SK-N-SH treated with all-trans-retinoic acid at 6 μM for 48 hours (cell line): ENCODE results near the gene SLAMF1.

Source experiments
- ATAC-seq: fragments of 200-7000 bp; cut with Tn5 transposase; 3 replicates; pipeline ENCODE4 v1.9.1; 2020; ENCODE audit warnings: mild to moderate bottlenecking, moderate library complexity
- ARNTL ChIP-seq: fragments of 450-650 bp; formaldehyde crosslinking; IDR thresholded peaks from 2 replicates; pipeline ENCODE4 v1.5.0; 2020; ENCODE audit warnings: low read depth, mild to moderate bottlenecking, moderate library complexity, borderline replicate concordance
- BACH2 ChIP-seq: fragments of 250-450 bp; sonication (Bioruptor Pico); IDR thresholded peaks from 2 replicates; pipeline ENCODE4 v1.9.0; 2021; ENCODE audit warnings: mild to moderate bottlenecking, borderline replicate concordance
- CREB5 ChIP-seq: fragments of 250-450 bp; sonication (Bioruptor Pico); IDR thresholded peaks from 2 replicates; pipeline ENCODE4 v1.5.1; 2020; ENCODE audit warnings: low read depth, mild to moderate bottlenecking, moderate library complexity
- CSDC2 ChIP-seq: fragments of 250-450 bp; sonication (Bioruptor Pico); IDR thresholded peaks from 2 replicates; pipeline ENCODE4 v1.5.0; 2020; ENCODE audit warnings: mild to moderate bottlenecking, moderate library complexity
- ESRRG ChIP-seq: fragments of 250-450 bp; sonication (Bioruptor Pico); IDR thresholded peaks from 2 replicates; pipeline ENCODE4 v1.6.1; 2021; ENCODE audit warnings: mild to moderate bottlenecking
- GLIS3 ChIP-seq: fragments of 250-450 bp; sonication (Bioruptor Pico); IDR thresholded peaks from 2 replicates; pipeline ENCODE4 v1.5.0; 2020; ENCODE audit warnings: mild to moderate bottlenecking, moderate library complexity
- ISL1 ChIP-seq: fragments of 250-450 bp; sonication (Bioruptor Pico); IDR thresholded peaks from 2 replicates; pipeline ENCODE4 v2.1.2; 2022; ENCODE audit warnings: mild to moderate bottlenecking, moderate library complexity
- OSR1 ChIP-seq: fragments of 250-450 bp; sonication (Bioruptor Pico); IDR thresholded peaks from 2 replicates; pipeline ENCODE4 v1.8.0; 2022; ENCODE audit warnings: moderate library complexity, mild to moderate bottlenecking, inconsistent platforms
- PPARA ChIP-seq: fragments of 250-450 bp; sonication (Bioruptor Pico); IDR thresholded peaks from 2 replicates; pipeline ENCODE4 v1.5.0; 2020; ENCODE audit warnings: mild to moderate bottlenecking, borderline replicate concordance
- RARB ChIP-seq: fragments of 250-450 bp; sonication (Bioruptor Pico); IDR thresholded peaks from 2 replicates; pipeline ENCODE4 v1.8.0; 2021; ENCODE audit warnings: mild to moderate bottlenecking, moderate library complexity
- SNAI2 ChIP-seq: fragments of 250-450 bp; sonication (Bioruptor Pico); IDR thresholded peaks from 2 replicates; pipeline ENCODE4 v1.5.0; 2020; ENCODE audit warnings: mild to moderate bottlenecking, moderate library complexity
- TCF4 ChIP-seq: fragments of 250-450 bp; sonication (Bioruptor Pico); IDR thresholded peaks from 2 replicates; pipeline ENCODE4 v1.8.0; 2021; ENCODE audit warnings: mild to moderate bottlenecking, moderate library complexity, borderline replicate concordance
- TOX ChIP-seq: fragments of 250-450 bp; sonication (Bioruptor Pico); IDR thresholded peaks from 2 replicates; pipeline ENCODE4 v1.8.0; 2021; ENCODE audit warnings: mild to moderate bottlenecking, moderate library complexity, borderline replicate concordance
- ZC3H10 ChIP-seq: fragments of 250-450 bp; sonication (Bioruptor Pico); IDR thresholded peaks from 2 replicates; pipeline ENCODE4 v1.5.1; 2021; ENCODE audit warnings: mild to moderate bottlenecking, moderate library complexity
- ZFP3 ChIP-seq: fragments of 250-450 bp; sonication (Bioruptor Pico); IDR thresholded peaks from 2 replicates; pipeline ENCODE4 v1.5.0; 2020; ENCODE audit warnings: mild to moderate bottlenecking, moderate library complexity
- ZFP30 ChIP-seq: fragments of 450-650 bp; formaldehyde crosslinking; IDR thresholded peaks from 2 replicates; pipeline ENCODE4 v1.5.0; 2022; ENCODE audit warnings: mild to moderate bottlenecking, moderate library complexity
- ZNF565 ChIP-seq: fragments of 450-650 bp; formaldehyde crosslinking; conservative IDR thresholded peaks from 2 replicates; pipeline ENCODE4 v1.5.0; 2020; ENCODE audit warnings: low read depth, mild to moderate bottlenecking, moderate library complexity
- ZNF70 ChIP-seq: fragments of 450-650 bp; formaldehyde crosslinking; IDR thresholded peaks from 2 replicates; pipeline ENCODE4 v1.5.0; 2020; ENCODE audit warnings: mild to moderate bottlenecking, moderate library complexity
- ZNF8 ChIP-seq: fragments of 450-650 bp; formaldehyde crosslinking; IDR thresholded peaks from 2 replicates; pipeline ENCODE4 v1.5.0; 2020; ENCODE audit warnings: mild to moderate bottlenecking, moderate library complexity
- TF ChIP-seq, protein P1 (sequence below): fragments of 250-450 bp; sonication (Bioruptor Pico); IDR thresholded peaks from 2 replicates; pipeline ENCODE4 v1.8.0; 2020; ENCODE audit warnings: mild to moderate bottlenecking, moderate library complexity, borderline replicate concordance
- TF ChIP-seq, protein P2 (sequence below): fragments of 250-450 bp; sonication (Bioruptor Pico); IDR thresholded peaks from 2 replicates; pipeline ENCODE4 v1.5.0; 2020; ENCODE audit warnings: mild to moderate bottlenecking, moderate library complexity
- TF ChIP-seq, protein P3 (sequence below): fragments of 250-450 bp; sonication (Bioruptor Pico); IDR thresholded peaks from 2 replicates; pipeline ENCODE4 v1.5.1; 2021; ENCODE audit warnings: mild to moderate bottlenecking, moderate library complexity

The SLAMF1 gene

GRCh38 chr1:160659566-160659965 lies 12.7 kb upstream of the SLAMF1 start:
- TF ChIP-seq ZFP3 (CRISPR knock-in tag) (no peak), ESRRG (no peak), CSDC2 (CRISPR knock-in tag) (no peak), BACH2 (CRISPR knock-in tag) (no peak)
- ATAC-seq = no peak

GRCh38 chr1:160658814-160659193 lies 12.0 kb upstream of the SLAMF1 start:
- ATAC-seq = no peak
- TF ChIP-seq PPARA (no peak), ESRRG (no peak), RARB (CRISPR knock-in tag) (no peak), CSDC2 (CRISPR knock-in tag) (no peak), ISL1 (CRISPR knock-in tag) (no peak), ZNF8 (CRISPR knock-in tag) (no peak), OSR1 (no peak), GLIS3 (no peak), ZFP30 (CRISPR knock-in tag) (no peak), BACH2 (CRISPR knock-in tag) (no peak), TCF4 (CRISPR knock-in tag) (no peak), ZFP3 (CRISPR knock-in tag) (no peak), ZC3H10 (no peak), ZNF70 (CRISPR knock-in tag) (no peak), ARNTL (CRISPR knock-in tag) (no peak), ZNF565 (CRISPR knock-in tag) (no peak), CREB5 (no peak)
- TF ChIP-seq, protein P1, sequence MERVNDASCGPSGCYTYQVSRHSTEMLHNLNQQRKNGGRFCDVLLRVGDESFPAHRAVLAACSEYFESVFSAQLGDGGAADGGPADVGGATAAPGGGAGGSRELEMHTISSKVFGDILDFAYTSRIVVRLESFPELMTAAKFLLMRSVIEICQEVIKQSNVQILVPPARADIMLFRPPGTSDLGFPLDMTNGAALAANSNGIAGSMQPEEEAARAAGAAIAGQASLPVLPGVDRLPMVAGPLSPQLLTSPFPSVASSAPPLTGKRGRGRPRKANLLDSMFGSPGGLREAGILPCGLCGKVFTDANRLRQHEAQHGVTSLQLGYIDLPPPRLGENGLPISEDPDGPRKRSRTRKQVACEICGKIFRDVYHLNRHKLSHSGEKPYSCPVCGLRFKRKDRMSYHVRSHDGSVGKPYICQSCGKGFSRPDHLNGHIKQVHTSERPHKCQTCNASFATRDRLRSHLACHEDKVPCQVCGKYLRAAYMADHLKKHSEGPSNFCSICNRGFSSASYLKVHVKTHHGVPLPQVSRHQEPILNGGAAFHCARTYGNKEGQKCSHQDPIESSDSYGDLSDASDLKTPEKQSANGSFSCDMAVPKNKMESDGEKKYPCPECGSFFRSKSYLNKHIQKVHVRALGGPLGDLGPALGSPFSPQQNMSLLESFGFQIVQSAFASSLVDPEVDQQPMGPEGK = no peak
- TF ChIP-seq, protein P2, sequence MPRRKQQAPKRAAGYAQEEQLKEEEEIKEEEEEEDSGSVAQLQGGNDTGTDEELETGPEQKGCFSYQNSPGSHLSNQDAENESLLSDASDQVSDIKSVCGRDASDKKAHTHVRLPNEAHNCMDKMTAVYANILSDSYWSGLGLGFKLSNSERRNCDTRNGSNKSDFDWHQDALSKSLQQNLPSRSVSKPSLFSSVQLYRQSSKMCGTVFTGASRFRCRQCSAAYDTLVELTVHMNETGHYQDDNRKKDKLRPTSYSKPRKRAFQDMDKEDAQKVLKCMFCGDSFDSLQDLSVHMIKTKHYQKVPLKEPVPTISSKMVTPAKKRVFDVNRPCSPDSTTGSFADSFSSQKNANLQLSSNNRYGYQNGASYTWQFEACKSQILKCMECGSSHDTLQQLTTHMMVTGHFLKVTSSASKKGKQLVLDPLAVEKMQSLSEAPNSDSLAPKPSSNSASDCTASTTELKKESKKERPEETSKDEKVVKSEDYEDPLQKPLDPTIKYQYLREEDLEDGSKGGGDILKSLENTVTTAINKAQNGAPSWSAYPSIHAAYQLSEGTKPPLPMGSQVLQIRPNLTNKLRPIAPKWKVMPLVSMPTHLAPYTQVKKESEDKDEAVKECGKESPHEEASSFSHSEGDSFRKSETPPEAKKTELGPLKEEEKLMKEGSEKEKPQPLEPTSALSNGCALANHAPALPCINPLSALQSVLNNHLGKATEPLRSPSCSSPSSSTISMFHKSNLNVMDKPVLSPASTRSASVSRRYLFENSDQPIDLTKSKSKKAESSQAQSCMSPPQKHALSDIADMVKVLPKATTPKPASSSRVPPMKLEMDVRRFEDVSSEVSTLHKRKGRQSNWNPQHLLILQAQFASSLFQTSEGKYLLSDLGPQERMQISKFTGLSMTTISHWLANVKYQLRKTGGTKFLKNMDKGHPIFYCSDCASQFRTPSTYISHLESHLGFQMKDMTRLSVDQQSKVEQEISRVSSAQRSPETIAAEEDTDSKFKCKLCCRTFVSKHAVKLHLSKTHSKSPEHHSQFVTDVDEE = no peak
- TF ChIP-seq, protein P3, sequence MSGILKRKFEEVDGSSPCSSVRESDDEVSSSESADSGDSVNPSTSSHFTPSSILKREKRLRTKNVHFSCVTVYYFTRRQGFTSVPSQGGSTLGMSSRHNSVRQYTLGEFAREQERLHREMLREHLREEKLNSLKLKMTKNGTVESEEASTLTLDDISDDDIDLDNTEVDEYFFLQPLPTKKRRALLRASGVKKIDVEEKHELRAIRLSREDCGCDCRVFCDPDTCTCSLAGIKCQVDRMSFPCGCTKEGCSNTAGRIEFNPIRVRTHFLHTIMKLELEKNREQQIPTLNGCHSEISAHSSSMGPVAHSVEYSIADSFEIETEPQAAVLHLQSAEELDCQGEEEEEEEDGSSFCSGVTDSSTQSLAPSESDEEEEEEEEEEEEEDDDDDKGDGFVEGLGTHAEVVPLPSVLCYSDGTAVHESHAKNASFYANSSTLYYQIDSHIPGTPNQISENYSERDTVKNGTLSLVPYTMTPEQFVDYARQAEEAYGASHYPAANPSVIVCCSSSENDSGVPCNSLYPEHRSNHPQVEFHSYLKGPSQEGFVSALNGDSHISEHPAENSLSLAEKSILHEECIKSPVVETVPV (CRISPR knock-in tag) = no peak

DNA sequence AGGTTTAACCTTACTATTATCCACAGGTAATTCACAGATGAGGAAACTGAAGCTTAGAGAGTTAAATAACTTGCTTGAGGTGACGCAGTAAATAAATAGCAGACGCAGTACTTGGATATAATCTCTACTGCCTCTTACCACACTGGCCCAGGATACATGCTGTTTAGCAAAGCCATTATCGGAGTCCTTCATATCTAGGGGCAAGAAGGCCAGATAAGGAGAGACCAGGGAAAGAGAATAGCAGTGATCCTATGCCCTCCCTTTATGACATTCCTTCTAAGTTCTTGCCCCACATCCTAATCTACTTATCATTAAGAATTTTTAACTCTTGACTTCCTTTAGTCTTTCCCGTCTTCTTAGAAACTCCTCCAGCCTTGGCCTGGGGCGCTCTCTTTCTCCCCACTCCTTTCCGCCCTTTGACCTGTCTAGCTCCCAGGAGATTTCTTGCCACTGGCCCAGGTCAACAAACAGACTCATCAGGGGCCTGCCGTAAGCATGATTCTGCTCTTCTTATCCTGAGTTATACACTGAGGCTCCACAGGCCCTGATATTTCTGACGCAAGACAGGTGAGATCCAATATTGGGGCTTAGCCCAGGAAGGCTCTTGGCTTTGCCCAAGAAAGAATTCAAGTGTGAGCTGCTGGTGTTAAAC lies 11.4 kb upstream of the SLAMF1 start:
- ATAC-seq = no peak
- TF ChIP-seq RARB (CRISPR knock-in tag) (no peak), CREB5 (no peak), GLIS3 (no peak), ZFP30 (CRISPR knock-in tag) (no peak), ZC3H10 (no peak), ZNF565 (CRISPR knock-in tag) (no peak), ZNF8 (CRISPR knock-in tag) (no peak), SNAI2 (no peak), TOX (CRISPR knock-in tag) (no peak), ZNF70 (CRISPR knock-in tag) (no peak), PPARA (no peak), TCF4 (CRISPR knock-in tag) (no peak)
- TF ChIP-seq, protein P2 = no peak
- TF ChIP-seq, protein P3 (CRISPR knock-in tag) = no peak
- TF ChIP-seq, protein P1 = no peak
